Liver (tissue), 9 donors: ENCODE measurements around the gene NACAD. TPM values are rescaled to one million over a fixed set of nuclear protein-coding genes. Genes with fewer than 3 reads are reported as not detected.

Source experiments
- DNase-seq: peaks from one replicate; pipeline ENCODE4 v3.0.0-alpha.2; 2017; ENCODE audit warnings: low spot score
- H3K27ac ChIP-seq, 2 donors: one replicate each; pipeline ENCODE4 v1.7.0; 2013; ENCODE audit warnings: inconsistent platforms in 2 of 2, low read length in 2 of 2, control low read depth in 1 of 2, low read depth in 1 of 2, mild to moderate bottlenecking in 1 of 2
- H3K27me3 ChIP-seq, 4 donors: one replicate each; pipeline versions ENCODE4 v1.6.1 to v1.7.0; 2013; ENCODE audit warnings: low read length in 3 of 4, inconsistent platforms in 1 of 4, mild to moderate bottlenecking in 1 of 4, moderate library complexity in 1 of 4; ENCODE audit not compliant: control insufficient read depth in 4 of 4, insufficient read depth in 4 of 4
- H3K36me3 ChIP-seq, 4 donors: one replicate each; pipeline versions ENCODE4 v1.6.1 to v1.7.0; 2013; ENCODE audit warnings: low read length in 3 of 4, mild to moderate bottlenecking in 3 of 4, low read depth in 1 of 4, moderate library complexity in 1 of 4; ENCODE audit not compliant: control insufficient read depth in 4 of 4, insufficient read depth in 3 of 4
- H3K4me1 ChIP-seq, 4 donors: one replicate each; pipeline versions ENCODE4 v1.6.1 to v1.7.0; 2013; ENCODE audit warnings: low read length in 3 of 4, mild to moderate bottlenecking in 3 of 4, moderate library complexity in 1 of 4; ENCODE audit not compliant: control insufficient read depth in 4 of 4, insufficient read depth in 4 of 4
- H3K4me3 ChIP-seq, 3 donors: one replicate each; pipeline versions ENCODE4 v1.6.1 to v1.7.0; 2013; ENCODE audit warnings: low read length in 3 of 3, control low read depth in 1 of 3, low read depth in 1 of 3, mild to moderate bottlenecking in 1 of 3
- H3K9ac ChIP-seq, 2 donors: one replicate each; pipeline ENCODE4 v1.7.0; 2013; ENCODE audit warnings: low read length in 2 of 2, mild to moderate bottlenecking in 2 of 2, moderate library complexity in 2 of 2, control low read depth in 1 of 2, low read depth in 1 of 2
- H3K9me3 ChIP-seq, 4 donors: one replicate each; pipeline versions ENCODE4 v1.6.1 to v1.7.0; 2013; ENCODE audit warnings: low read length in 3 of 4; ENCODE audit not compliant: control insufficient read depth in 4 of 4
- EGR1 ChIP-seq, 2 donors: IDR thresholded peaks; 2 replicates each; pipeline ENCODE4 v1.6.1; 2016 to 2018; ENCODE audit warnings: antibody characterized with exemption in 2 of 2, low read depth in 2 of 2
- FOXA1 ChIP-seq: IDR thresholded peaks from 2 replicates; pipeline ENCODE4 v1.6.1; 2016; ENCODE audit warnings: antibody characterized with exemption
- GABPA ChIP-seq, 2 donors: IDR thresholded peaks in 1 of 2; conservative IDR thresholded peaks in 1 of 2; 2 replicates each; pipeline ENCODE4 v1.6.1; 2016; ENCODE audit warnings: antibody characterized with exemption in 2 of 2, mild to moderate bottlenecking in 1 of 2, moderate library complexity in 1 of 2
- HNF4A ChIP-seq, 2 donors: conservative IDR thresholded peaks; 2 replicates each; pipeline ENCODE4 v1.6.1; 2016; ENCODE audit warnings: antibody characterized with exemption in 2 of 2, mild to moderate bottlenecking in 2 of 2
- NR2F2 ChIP-seq: IDR thresholded peaks from 2 replicates; pipeline ENCODE4 v1.6.1; 2016; ENCODE audit warnings: antibody characterized with exemption
- RAD21 ChIP-seq, 2 donors: IDR thresholded peaks; 2 replicates each; pipeline ENCODE4 v1.6.1; 2016; ENCODE audit warnings: antibody characterized with exemption in 2 of 2, mild to moderate bottlenecking in 2 of 2
- REST ChIP-seq: IDR thresholded peaks from 2 replicates; pipeline ENCODE4 v1.6.1; 2016; ENCODE audit warnings: antibody characterized with exemption, mild to moderate bottlenecking
- RXRA ChIP-seq, 2 donors: IDR thresholded peaks; 2 replicates each; pipeline ENCODE4 v1.6.1; 2017 to 2018; ENCODE audit warnings: antibody characterized with exemption in 2 of 2, mild to moderate bottlenecking in 1 of 2
- SP1 ChIP-seq: IDR thresholded peaks from 2 replicates; pipeline ENCODE4 v1.6.1; 2018; ENCODE audit warnings: antibody characterized with exemption, mild to moderate bottlenecking
- TAF1 ChIP-seq: conservative IDR thresholded peaks from 2 replicates; pipeline ENCODE4 v1.6.1; 2016; ENCODE audit warnings: antibody characterized with exemption, mild to moderate bottlenecking
- WGBS: extraction: QIAGEN DNeasy Blood & Tissue Kit; methylation state at CpG from one replicate; pipeline ENCODE4 v1.1.7; 2013; 5-methylcytosine and 5-hydroxymethylcytosine counted together
- polyA plus RNA-seq, 2 donors: library from polyadenylated mRNA; stranded (reverse) in 1 of 2; unstranded in 1 of 2; fragments of 200-250 nt in 1 of 2; fragments of >200 nt in 1 of 2; fragmentation: Nextera tagmentation in 1 of 2; extraction: Ambion mirVana in 1 of 2; gene quantifications; one replicate each; pipeline versions ENCODE4 v1.2.1 to v1.2.3, GENCODE V29; 2013 to 2015
- total RNA-seq, 2 donors: library from RNA; depleted of rRNA; stranded (reverse); fragments of >200 nt; gene quantifications; one replicate each; pipeline ENCODE4 v1.2.3, GENCODE V29; 2014
- TF ChIP-seq, protein P1 (sequence below): IDR thresholded peaks from 2 replicates; pipeline ENCODE4 v1.6.1; 2016; ENCODE audit warnings: antibody characterized with exemption
- TF ChIP-seq, protein P2 (sequence below): IDR thresholded peaks from 2 replicates; pipeline ENCODE4 v1.6.1; 2016; ENCODE audit warnings: antibody characterized with exemption
- donor health status: healthy.
- donor health status: healthy.
- donor health status: healthy.
- donor health status: healthy.
- donor health status: healthy.

NACAD gene
- total and polyA plus RNA-seq, 4 donors = 0.03 to 0.14 (median 0.09) TPM

DNA sequence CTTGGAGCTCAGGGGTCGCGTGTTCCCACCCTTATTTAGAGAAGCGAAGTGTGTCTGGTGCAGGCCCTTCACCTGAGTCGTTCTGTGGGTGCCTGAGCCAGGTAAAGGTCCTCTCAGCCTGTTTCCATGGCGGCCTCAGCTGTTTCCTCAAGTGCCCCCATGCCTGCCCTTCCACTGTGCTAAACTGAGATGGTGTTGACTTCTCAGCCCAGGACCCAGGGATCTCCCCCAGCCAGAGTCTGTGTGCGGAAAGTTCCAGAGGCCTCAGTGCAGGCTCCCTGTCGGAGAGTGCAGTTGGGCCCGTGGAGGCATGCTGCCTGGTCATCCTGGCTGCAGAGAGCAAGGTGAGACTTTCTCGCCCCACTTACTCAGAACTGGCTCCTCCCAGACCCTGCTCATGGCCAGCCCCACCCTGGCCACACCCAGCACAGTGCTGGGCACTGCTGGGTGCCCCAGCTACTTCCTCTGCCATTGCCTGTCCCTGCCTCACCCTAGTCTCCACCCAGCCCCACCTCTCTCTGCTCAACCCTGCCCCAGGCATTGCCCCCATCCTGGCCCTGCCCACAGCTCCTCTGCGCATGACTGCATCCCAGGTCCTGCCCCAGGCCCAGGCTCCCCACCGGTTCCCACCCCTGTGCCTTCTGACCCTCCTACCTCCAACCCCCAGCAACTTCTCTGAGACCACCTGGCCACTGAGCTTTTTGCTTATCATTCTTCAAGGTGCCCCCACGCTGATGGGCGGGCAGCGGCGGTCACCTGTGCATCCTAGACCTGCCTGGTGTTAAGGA, 20.3 kb downstream of the NACAD start:
- Histone ChIP-seq H3K27me3 (no peaks in the 10 kb centered on the region), H3K36me3 (peaks cover 18 to 82% (median 59%) of the 10 kb centered on the region in 4 donors), H3K4me1 (no peaks in the 10 kb centered on the region), H3K4me3 (no peak overlapping the region), H3K9ac (no peak overlapping the region), H3K9me3 (no peaks in the 10 kb centered on the region), H3K27ac (no peak overlapping the region)
- TF ChIP-seq HNF4A (conservative IDR thresholded peaks at IDR 0.05) = no peak
- TF ChIP-seq, protein P1, sequence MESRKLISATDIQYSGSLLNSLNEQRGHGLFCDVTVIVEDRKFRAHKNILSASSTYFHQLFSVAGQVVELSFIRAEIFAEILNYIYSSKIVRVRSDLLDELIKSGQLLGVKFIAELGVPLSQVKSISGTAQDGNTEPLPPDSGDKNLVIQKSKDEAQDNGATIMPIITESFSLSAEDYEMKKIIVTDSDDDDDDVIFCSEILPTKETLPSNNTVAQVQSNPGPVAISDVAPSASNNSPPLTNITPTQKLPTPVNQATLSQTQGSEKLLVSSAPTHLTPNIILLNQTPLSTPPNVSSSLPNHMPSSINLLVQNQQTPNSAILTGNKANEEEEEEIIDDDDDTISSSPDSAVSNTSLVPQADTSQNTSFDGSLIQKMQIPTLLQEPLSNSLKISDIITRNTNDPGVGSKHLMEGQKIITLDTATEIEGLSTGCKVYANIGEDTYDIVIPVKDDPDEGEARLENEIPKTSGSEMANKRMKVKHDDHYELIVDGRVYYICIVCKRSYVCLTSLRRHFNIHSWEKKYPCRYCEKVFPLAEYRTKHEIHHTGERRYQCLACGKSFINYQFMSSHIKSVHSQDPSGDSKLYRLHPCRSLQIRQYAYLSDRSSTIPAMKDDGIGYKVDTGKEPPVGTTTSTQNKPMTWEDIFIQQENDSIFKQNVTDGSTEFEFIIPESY = no peak
- WGBS = 96% methylated on average over 15 of the region's 15 CpGs
- no peak for DNase-seq

DNA sequence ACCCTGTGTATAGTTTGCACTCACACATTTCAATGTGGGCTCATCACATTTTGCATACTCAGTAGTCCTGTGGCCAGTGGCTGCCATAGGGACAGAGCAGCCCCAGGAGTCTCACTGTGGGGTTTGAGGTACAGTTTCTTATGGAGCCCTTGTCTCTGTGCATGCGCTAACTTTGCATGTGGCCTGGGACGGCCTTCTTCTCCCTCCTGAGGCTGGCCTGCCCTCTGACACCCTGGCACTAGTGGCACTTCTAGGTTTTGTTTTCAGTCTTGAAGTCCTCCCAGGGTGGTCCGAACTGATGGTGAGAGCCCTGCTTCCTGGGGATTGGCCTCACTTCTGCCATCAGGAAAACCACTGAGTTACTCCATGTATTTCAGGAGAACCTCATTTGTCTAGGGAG, 21.2 kb downstream of the NACAD start:
- no peaks in the 10 kb centered on the region for H3K9me3 ChIP-seq
- 98% methylated on average over 3 of the region's 3 CpGs for WGBS
- no peak overlapping the region for H3K27ac ChIP-seq
- no peaks in the 10 kb centered on the region for H3K4me1 ChIP-seq
- DNase-seq = no peak
- H3K36me3 ChIP-seq = peaks cover 18 to 74% (median 53%) of the 10 kb centered on the region in 4 donors
- no peak for TF ChIP-seq TAF1
- TF ChIP-seq FOXA1 = no peak
- TF ChIP-seq GABPA (IDR thresholded peaks at IDR 0.05 in 1 of 2, conservative IDR thresholded peaks at IDR 0.05 in 1 of 2) = no peak
- no peak for TF ChIP-seq EGR1 (IDR thresholded peaks at IDR 0.05; ENCODE audit: low read depth in 2 of 2)
- no peak for TF ChIP-seq NR2F2
- no peak for TF ChIP-seq SP1
- TF ChIP-seq RAD21 (IDR thresholded peaks at IDR 0.05) = no peak
- TF ChIP-seq, protein P2, sequence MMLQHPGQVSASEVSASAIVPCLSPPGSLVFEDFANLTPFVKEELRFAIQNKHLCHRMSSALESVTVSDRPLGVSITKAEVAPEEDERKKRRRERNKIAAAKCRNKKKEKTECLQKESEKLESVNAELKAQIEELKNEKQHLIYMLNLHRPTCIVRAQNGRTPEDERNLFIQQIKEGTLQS = no peak
- TF ChIP-seq RXRA (IDR thresholded peaks at IDR 0.05) = no peak
- no peak for TF ChIP-seq REST
- H3K27me3 ChIP-seq = no peaks in the 10 kb centered on the region
- H3K4me3 ChIP-seq = no peak overlapping the region
- H3K9ac ChIP-seq = no peak overlapping the region
